Fibroblast of skin of right biceps (primary cell): ENCODE data around the gene RBM45.
A peak's percentile ranks its signal among the peaks of the same experiment; 100 is the strongest.
"Not testable (repeated sequence)": the region's sequence is repeated elsewhere in the genome, so short reads cannot be mapped to it uniquely, and the experiment has no call there.

Experiments used
- DNase-seq: peaks from one replicate; pipeline ENCODE4 v3.0.0-alpha.2; 2013

The RBM45 gene

DNA sequence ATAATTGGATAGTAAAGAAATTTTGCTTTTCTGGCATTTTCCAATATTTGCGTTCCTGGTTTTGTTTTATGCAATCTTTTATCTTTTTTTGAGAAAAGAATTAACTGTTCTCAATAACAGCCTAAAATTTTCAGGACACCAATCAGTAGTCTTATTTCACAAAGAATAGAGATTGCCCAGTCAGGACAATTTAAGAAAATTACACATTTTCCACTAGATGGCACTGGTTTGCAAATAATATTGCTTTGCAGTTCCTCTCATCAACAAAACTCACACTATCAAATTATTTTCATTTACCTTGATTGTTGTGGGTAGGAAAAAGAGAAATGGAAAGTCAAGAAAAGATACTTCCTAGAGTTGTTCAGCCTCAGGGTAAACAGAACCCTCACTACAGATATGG is 2.4 kb upstream of the RBM45 start:
- peak; percentile 35 for DNase-seq

- no peak for DNase-seq
Measured at GRCh38 chr2:178110681-178111080, 1.6 kb upstream of the RBM45 start.

- no peak for DNase-seq
Measured at GRCh38 chr2:178111743-178112142, 494 bp upstream of the RBM45 start.

DNA sequence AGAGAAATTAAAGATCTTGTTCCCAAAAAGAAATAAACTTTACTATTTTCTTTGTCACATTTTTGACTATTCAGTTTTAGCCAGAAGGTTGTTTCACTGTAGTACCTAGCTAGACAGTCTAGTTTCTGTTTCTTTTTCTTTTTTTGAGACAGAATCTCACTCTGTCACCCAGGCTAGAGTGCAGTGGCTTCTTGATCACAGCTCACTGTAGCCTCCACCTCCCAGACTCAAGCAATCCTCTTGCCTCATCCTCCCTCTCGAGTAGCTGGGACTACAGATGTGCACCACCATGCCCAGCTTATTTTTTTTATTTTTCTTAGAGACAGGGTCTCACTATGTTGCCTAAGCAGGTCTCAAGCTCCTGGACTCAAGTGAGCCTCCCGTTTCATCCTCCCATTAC is 2.2 kb downstream of the RBM45 start:
- no peak for DNase-seq

GRCh38 chr2:178115271-178115670 is 3.0 kb downstream of the RBM45 start:
- DNase-seq = no peak

- no peak for DNase-seq
Measured at GRCh38 chr2:178117725-178118124, 5.5 kb downstream of the RBM45 start.

GRCh38 chr2:178119179-178119922 is 7.1 kb downstream of the RBM45 start:
- no peak for DNase-seq

- no peak for DNase-seq
Measured at GRCh38 chr2:178123163-178123562, 10.9 kb downstream of the RBM45 start.

GRCh38 chr2:178125125-178125524 is 12.9 kb downstream of the RBM45 start:
- DNase-seq = no peak

- no peak for DNase-seq
Measured at GRCh38 chr2:178125862-178126261, 13.6 kb downstream of the RBM45 start.

- DNase-seq = no peak
Measured at GRCh38 chr2:178128836-178129630, 16.8 kb downstream of the RBM45 start.

GRCh38 chr2:178136321-178137025 is 24.2 kb downstream of the RBM45 start:
- no peak for DNase-seq

DNA sequence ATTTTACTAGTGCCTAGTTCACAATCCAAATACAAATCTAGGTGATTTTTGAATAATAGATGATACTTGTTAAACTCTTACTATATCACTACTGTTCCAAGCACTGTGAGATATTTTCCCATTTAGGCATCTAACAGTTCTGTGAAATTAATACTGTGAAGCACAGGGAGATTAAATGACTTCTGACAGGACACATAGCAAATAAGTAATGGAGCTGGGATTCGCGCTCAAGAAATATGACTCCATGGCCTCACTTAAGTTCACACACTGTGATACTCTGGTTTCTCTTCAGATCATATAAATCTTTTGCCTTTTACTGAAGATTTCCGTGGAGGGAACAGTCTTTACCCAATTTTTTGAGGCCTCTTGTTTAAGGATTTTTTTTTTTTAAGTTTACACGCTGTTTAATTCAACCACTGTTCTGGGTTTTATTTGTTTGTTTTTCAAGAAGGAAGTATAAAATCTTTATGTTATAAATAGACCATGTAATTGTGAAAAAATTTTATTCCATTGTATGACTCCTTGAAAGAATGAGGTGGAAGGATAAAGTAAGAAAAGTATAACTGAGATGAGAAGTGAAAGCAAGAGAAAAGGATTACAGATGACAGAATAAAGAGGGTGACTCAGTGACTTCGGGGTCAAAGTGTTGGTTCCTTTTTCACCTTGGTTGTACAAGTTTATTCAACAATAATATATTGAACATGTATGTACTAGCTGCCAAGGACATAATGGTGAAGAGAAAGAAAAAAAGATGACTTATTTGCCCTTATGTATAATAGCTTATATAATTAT is 30.2 kb downstream of the RBM45 start:
- no peak for DNase-seq

GRCh38 chr2:178143481-178143880 is 31.2 kb downstream of the RBM45 start:
- DNase-seq = no peak

- DNase-seq = no peak
Measured at GRCh38 chr2:178152033-178152432, 39.8 kb downstream of the RBM45 start.

DNA sequence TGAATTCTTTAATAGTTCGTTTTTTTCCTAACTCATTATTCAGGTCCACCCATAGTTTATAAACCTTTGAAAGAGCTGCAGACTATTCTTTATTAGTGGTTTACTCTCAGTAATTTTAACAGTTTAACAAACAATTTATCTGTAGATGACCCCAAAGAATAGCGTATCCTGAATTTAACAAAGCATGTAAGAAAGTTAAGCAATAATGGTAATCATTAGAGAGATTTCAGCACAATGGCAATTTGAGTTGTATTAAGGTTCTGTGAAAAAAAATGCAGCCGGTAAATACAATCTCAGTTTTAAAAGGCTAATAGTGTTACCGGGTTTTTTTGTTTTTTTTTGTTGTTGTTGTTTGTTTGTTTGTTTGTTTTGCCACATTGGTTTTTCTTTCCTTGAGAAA is 40.3 kb downstream of the RBM45 start:
- DNase-seq = no peak

DNA sequence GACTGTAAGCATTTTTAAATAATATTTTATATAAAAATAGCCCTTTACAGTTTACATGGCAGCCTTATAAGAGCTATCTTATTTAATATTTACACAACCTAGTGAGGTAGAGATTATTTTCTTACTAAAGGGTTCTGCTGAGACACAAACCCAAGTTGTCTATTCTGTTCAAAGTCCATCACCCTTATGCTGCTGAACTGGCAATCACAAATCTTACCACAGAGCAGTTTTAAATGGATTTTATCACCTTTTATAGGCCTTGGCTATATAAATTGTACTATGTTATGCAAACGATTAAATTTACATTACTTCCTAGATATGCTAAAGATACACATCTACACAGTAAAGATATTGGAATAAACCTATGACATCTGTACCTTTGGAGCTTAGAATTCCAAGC is 40.7 kb downstream of the RBM45 start:
- no peak for DNase-seq

- DNase-seq = not testable (repeated sequence)
Measured at GRCh38 chr2:178153878-178154277, 41.6 kb downstream of the RBM45 start.

DNA sequence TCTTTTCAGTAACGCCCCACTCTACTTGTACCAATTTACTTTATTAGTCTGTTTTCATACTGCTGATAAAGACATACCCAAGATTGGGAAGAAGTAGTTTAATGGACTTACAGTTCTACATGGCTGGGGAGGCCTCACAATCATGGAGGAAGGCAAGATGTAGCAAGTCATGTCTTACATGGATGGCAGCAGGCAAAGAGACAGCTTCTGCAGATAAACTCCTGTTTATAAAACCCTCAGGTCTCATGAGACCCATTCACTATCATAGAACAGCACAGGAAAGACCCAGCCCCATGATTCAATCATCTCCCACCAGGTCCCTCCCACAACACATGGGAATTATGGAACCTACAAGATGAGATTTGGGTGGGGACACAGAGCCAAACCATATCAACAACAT is 43.3 kb downstream of the RBM45 start:
- no peak for DNase-seq

GRCh38 chr2:178157574-178157973 is 45.3 kb downstream of the RBM45 start:
- no peak for DNase-seq

DNA sequence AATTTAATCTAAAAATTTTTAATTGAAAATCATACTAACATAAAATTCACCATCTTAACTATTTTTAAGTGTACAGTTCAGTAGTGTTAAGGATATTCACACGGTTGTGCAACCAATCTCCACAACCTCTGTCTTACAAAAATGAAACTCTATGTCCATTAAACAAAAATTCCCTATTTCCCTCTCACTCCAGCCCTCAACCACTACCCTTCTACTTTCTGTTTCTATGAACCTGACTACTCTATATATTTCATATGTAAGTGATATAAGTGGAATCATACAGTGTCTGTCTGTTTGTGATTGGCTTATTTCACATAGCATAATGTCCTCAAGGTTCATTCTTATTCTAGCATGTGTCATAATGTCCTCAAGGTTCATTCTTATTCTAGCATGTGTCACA is 47.7 kb downstream of the RBM45 start:
- no peak for DNase-seq

DNA sequence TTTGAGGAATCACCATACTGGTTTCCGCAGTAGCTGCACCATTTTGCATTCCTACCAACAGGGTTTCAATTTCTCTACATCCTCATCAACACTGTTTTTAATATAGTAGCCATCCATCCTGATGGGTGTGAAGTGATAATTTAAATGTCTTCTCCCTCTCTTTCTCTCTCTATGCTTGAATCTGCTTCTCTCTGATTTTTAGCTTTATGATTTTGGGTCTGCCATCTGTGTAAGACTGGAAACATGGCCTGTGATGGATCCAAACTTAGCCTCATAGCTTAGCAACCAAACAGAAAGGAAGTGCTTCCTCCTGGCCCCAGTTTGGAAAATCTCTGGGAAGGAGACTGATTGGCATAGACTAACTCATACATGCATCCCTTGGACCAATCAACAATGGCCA is 48.4 kb downstream of the RBM45 start:
- DNase-seq = no peak

DNA sequence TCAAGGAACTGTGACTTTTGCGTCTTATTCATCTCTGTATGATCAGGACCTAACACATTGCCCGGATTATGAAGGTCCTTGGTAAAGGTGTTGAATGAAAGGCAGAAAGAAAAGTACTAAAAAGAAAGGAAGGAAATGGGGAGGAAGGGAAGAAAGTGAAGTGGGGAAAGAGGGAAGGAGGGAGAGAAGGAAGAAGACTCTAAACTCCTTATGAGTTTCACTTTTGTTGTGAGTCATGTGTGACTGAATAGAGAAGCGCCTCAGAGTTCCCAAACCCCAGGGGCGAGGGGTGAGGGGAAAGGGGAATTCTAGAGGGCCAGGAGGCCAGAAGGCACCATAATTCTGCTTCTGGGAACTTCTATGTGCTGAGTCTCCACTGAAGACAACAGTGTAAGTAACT is 51.2 kb downstream of the RBM45 start:
- no peak for DNase-seq
